CD8-positive, alpha-beta memory T cell (primary cell): ENCODE data around the gene CETN2. TPM values are rescaled to one million over a fixed set of nuclear protein-coding genes. Genes with fewer than 3 reads are reported as not detected.
"Not testable (repeated sequence)": the region's sequence is repeated elsewhere in the genome, so short reads cannot be mapped to it uniquely, and the experiment has no call there.

Experiments used
- CTCF ChIA-PET: fragments of 350-600 bp; sonication (Branson Sonifier 250); formaldehyde crosslinking; loops from one replicate; lab custom pipeline; 2021; ENCODE audit warnings: antibody characterized with exemption; lab: Charles Lee
- POLR2A ChIA-PET: fragments of 350-600 bp; sonication (Branson Sonifier 250); formaldehyde crosslinking; loops from one replicate; lab custom pipeline; 2021; ENCODE audit warnings: antibody characterized with exemption; lab: Charles Lee
- DNase-seq, 5 donors: peaks; one replicate each; pipeline versions ENCODE4 v3.0.0 to v3.0.0-alpha.2; 2020 to 2022; ENCODE audit warnings: mixed read lengths in 1 of 5
- H3K27ac ChIP-seq: one replicate; pipeline ENCODE4 v1.7.0; 2013; ENCODE audit warnings: low read depth, mild to moderate bottlenecking, low read length, moderate library complexity
- H3K27me3 ChIP-seq: 2 replicates; pipeline ENCODE4 v1.7.0; 2013; ENCODE audit warnings: low read length, mild to moderate bottlenecking; ENCODE audit not compliant: insufficient read depth, poor library complexity, severe bottlenecking
- H3K36me3 ChIP-seq: 2 replicates; pipeline ENCODE4 v1.7.0; 2013; ENCODE audit warnings: mild to moderate bottlenecking, low read length, moderate library complexity; ENCODE audit not compliant: insufficient read depth
- H3K4me1 ChIP-seq: 2 replicates; pipeline ENCODE4 v1.7.0; 2013; ENCODE audit warnings: mild to moderate bottlenecking, low read length, moderate library complexity; ENCODE audit not compliant: insufficient read depth
- H3K4me3 ChIP-seq: 2 replicates; pipeline ENCODE4 v1.7.0; 2013; ENCODE audit warnings: mild to moderate bottlenecking, low read length
- H3K9me3 ChIP-seq: 2 replicates; pipeline ENCODE4 v1.7.0; 2013; ENCODE audit warnings: mild to moderate bottlenecking, low read length
- H3K27ac Mint-ChIP-seq, 8 donors: one replicate each; pipeline ENCODE4 v1.8.0; 2020 to 2021; ENCODE audit warnings: mixed read lengths in 8 of 8, mild to moderate bottlenecking in 6 of 8, inconsistent platforms in 3 of 8, moderate library complexity in 3 of 8
- H3K27me3 Mint-ChIP-seq, 2 donors: one replicate each; pipeline ENCODE4 v1.8.0; 2020 to 2021; ENCODE audit warnings: mixed read lengths in 2 of 2, mild to moderate bottlenecking in 1 of 2, moderate library complexity in 1 of 2
- H3K36me3 Mint-ChIP-seq, 3 donors: one replicate each; pipeline ENCODE4 v1.8.0; 2020 to 2021; ENCODE audit warnings: mixed read lengths in 3 of 3, inconsistent platforms in 1 of 3, mild to moderate bottlenecking in 1 of 3
- H3K4me1 Mint-ChIP-seq, 3 donors: one replicate each; pipeline ENCODE4 v1.8.0; 2020 to 2021; ENCODE audit warnings: mixed read lengths in 3 of 3, inconsistent platforms in 1 of 3, mild to moderate bottlenecking in 1 of 3
- H3K4me3 Mint-ChIP-seq, 7 donors: one replicate each; pipeline ENCODE4 v1.8.0; 2020 to 2021; ENCODE audit warnings: mixed read lengths in 7 of 7, mild to moderate bottlenecking in 6 of 7, moderate library complexity in 4 of 7, inconsistent platforms in 2 of 7
- H3K9me3 Mint-ChIP-seq, 5 donors: one replicate each; pipeline ENCODE4 v1.8.0; 2020 to 2022; ENCODE audit warnings: mixed read lengths in 5 of 5, mild to moderate bottlenecking in 3 of 5, moderate library complexity in 2 of 5, inconsistent platforms in 1 of 5
- polyA plus RNA-seq: library from polyadenylated mRNA; unstranded; fragments of 300-500 nt; fragmentation: Illumina TruSeq; gene quantifications from one replicate; pipeline ENCODE4 v1.2.3, GENCODE V29; 2021
- total RNA-seq, 2 experiments: library from RNA; stranded (reverse); gene quantifications; one replicate each; pipeline ENCODE4 v1.2.3, GENCODE V29; 2021

The CETN2 gene
- total and polyA plus RNA-seq, 3 experiments from 2014 or later = 12.5 to 29.0 (median 15.4) TPM

DNA sequence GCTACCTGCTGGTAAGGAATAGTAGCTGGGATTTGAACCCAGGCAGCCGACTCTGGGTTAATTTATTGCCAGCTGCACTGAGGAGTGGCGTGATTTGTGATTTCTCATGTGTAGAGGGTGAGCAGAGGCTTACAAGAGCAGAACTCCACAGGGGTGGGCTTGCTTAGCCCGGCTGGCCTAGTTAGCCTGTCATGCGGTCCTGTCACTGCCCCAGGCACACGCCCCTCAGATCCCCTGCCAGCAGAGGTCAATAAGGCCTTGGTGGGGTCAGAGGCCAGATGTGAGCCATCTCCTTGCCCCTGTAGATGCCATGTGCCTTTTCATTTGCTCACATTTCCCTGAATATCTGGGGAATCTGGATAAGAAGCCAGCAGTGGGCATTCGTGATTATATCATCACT, 13.7 kb upstream of the CETN2 start:
- Mint-ChIP-seq H3K27me3 (peaks cover 0 to 8% of the 10 kb centered on the region in 2 donors), H3K36me3 (peaks cover 0 to 40% (median 0%) of the 10 kb centered on the region in 3 donors), H3K4me3 (no peak overlapping the region), H3K4me1 (peaks cover 0 to 8% (median 0%) of the 10 kb centered on the region in 3 donors), H3K9me3 (no peaks in the 10 kb centered on the region), H3K27ac (no peak overlapping the region)
- Histone ChIP-seq H3K27ac (no peak overlapping the region), H3K4me3 (no peak overlapping the region), H3K9me3 (no peaks in the 10 kb centered on the region), H3K4me1 (no peaks in the 10 kb centered on the region), H3K27me3 (no peaks in the 10 kb centered on the region), H3K36me3 (no peaks in the 10 kb centered on the region)
- ChIA-PET POLR2A (no interaction called here), CTCF (no interaction called here)
- DNase-seq = no peak

DNA sequence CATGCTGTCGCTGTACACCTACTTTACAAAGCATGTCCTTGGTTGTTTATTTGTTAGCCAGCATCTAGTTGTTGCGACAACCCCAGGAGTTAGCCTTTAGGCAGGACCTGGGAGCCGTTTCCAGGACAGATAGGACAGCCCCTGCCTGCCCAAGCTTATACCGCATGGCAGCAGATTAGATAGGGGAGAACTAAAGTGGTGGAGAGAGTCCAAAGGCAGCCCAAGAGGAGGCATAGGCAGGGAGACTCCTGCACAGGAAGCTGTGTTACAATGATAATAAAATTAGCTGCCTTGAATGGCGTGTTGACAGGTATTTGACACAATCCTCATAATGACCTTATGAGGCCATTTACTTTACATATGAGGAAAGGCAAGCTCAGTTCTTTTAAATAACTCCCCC, 13.3 kb upstream of the CETN2 start:
- Mint-ChIP-seq H3K4me3 (no peak overlapping the region), H3K9me3 (peaks cover 0 to 1% (median 0%) of the 10 kb centered on the region in 5 donors), H3K27ac (no peak overlapping the region), H3K4me1 (peaks cover 0 to 10% (median 0%) of the 10 kb centered on the region in 3 donors), H3K27me3 (peaks cover 0 to 8% of the 10 kb centered on the region in 2 donors), H3K36me3 (peaks cover 0 to 36% (median 0%) of the 10 kb centered on the region in 3 donors)
- Histone ChIP-seq H3K27ac (no peak overlapping the region), H3K9me3 (no peaks in the 10 kb centered on the region), H3K4me3 (no peak overlapping the region), H3K27me3 (no peaks in the 10 kb centered on the region), H3K4me1 (no peaks in the 10 kb centered on the region), H3K36me3 (no peaks in the 10 kb centered on the region)
- DNase-seq = no peak
- ChIA-PET CTCF (no interaction called here), POLR2A (no interaction called here)

DNA sequence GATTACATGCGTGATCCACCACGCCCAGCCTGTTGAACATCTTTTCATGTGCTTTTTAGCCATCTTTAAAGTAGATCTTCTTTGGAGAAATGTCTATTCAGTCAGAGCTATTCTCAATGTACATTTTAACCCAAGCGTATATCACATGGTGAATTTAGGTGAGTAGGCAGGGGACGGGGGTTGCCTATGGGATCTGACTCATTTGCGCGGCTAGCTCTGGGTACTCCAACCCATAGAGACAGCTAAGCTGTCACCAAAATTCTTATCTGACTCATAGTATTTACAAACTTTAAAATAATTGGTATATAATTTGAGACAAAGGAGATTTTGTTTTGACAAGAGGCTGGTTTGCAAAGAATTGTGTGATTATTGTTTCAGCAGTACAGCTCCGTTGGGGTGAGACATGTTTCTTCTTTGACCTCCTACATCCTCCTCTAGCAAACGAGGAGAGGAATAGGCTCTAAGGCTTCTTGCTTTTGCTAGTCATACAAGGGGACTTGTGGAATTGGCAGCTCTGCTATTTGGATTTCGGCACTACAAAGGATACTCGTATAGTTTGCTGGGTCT, 12.3 kb upstream of the CETN2 start:
- peaks cover 0 to 8% of the 10 kb centered on the region in 2 donors for H3K27me3 Mint-ChIP-seq
- H3K9me3 Mint-ChIP-seq = peaks cover 0 to 1% (median 0%) of the 10 kb centered on the region in 5 donors
- H3K27ac Mint-ChIP-seq = no peak overlapping the region
- no peaks in the 10 kb centered on the region for H3K4me1 ChIP-seq
- H3K36me3 ChIP-seq = no peaks in the 10 kb centered on the region
- peaks cover 0 to 19% (median 8%) of the 10 kb centered on the region in 3 donors for H3K4me1 Mint-ChIP-seq
- DNase-seq = no peak
- H3K36me3 Mint-ChIP-seq = peaks cover 0 to 27% (median 0%) of the 10 kb centered on the region in 3 donors
- H3K4me3 Mint-ChIP-seq = no peak overlapping the region
- ChIA-PET POLR2A (no interaction called here), CTCF (interaction anchor here (1.4 kb wide), 1 partner anchor 11 kb away, joined by 4 read pairs; no protein-coding TSS in a partner anchor)
- H3K27me3 ChIP-seq = no peaks in the 10 kb centered on the region
- H3K4me3 ChIP-seq = no peak overlapping the region
- H3K9me3 ChIP-seq = no peaks in the 10 kb centered on the region
- H3K27ac ChIP-seq = no peak overlapping the region

DNA sequence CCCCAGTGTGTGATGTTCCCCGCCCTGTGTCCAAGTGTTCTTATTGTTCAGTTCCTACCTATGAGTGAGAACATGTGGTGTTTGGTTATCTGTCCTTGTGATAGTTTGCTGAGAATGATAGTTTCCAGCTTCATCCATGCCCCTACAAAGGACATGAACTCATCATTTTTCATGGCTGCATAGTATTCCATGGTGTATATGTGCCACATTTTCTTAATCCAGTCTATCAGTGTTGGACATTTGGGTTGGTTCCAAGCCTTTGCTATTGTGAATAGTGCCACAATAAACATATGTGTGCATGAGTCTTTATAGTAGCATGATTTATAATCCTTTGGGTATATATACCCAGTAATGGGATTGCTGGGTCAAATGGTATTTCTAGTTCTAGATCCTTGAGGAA, 4.9 kb upstream of the CETN2 start:
- Mint-ChIP-seq H3K4me1 (peaks cover 18 to 50% (median 31%) of the 10 kb centered on the region in 3 donors), H3K36me3 (peaks cover 0 to 21% (median 4%) of the 10 kb centered on the region in 3 donors)
- H3K27me3 Mint-ChIP-seq, H3K4me3 ChIP-seq, H3K27ac ChIP-seq, H3K9me3 ChIP-seq, H3K4me3 Mint-ChIP-seq, POLR2A ChIA-PET, H3K4me1 ChIP-seq, H3K27ac Mint-ChIP-seq, DNase-seq, H3K27me3 ChIP-seq, H3K36me3 ChIP-seq, H3K9me3 Mint-ChIP-seq, CTCF ChIA-PET: not testable (repeated sequence)

DNA sequence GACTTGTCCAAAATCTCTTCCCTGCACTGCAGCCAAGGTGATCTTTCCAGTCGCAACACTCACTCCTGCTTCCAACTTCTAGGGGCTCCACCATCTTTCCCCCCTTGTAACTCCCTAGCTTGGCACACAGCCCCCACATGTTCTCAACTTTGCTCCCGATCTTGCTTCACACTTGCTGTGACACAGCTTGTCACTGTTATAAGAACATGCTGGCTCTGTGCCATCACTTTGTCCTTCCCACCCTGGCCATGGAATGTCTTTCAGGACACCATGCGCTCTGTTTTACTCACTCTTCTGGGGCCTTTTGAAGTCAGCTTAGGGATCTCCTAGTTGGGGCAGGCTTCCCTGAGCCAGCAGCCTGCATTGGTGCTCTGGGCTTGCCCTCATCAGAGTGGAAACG, 2.8 kb upstream of the CETN2 start:
- Mint-ChIP-seq H3K4me3 (peak overlapping the region in 2 of 7 donors; percentile 9 to 39), H3K27me3 (peaks cover 0 to 4% of the 10 kb centered on the region in 2 donors), H3K4me1 (peaks cover 23 to 47% (median 35%) of the 10 kb centered on the region in 3 donors), H3K9me3 (no peaks in the 10 kb centered on the region), H3K27ac (no peak overlapping the region), H3K36me3 (peaks cover 0 to 24% (median 4%) of the 10 kb centered on the region in 3 donors)
- CTCF ChIA-PET = no interaction called here
- H3K27me3 ChIP-seq = no peaks in the 10 kb centered on the region
- H3K36me3 ChIP-seq = no peaks in the 10 kb centered on the region
- H3K4me1 ChIP-seq = peaks cover 13% of the 10 kb centered on the region
- DNase-seq = no peak
- POLR2A ChIA-PET = no interaction called here
- H3K27ac ChIP-seq = no peak overlapping the region
- no peak overlapping the region for H3K4me3 ChIP-seq
- no peaks in the 10 kb centered on the region for H3K9me3 ChIP-seq

DNA sequence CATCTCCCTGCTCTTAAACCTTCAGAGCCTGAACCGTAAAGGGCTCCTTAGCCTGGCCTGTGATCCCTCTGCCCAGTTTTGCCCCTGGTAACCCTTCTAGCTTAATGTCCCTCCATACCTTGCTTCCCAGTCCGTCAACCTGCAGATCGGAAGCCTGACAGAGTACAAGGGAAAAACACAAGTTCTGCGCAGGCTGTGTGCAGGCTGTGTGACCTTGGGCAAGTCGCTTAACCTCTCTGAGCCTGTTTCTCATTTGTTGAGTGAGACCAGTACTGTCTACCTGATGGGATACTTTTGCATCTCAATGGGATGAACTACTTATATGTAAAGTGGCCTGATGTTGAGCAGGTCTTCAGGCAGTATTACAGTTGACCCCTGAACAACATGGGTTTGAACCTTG, 2.0 kb upstream of the CETN2 start:
- H3K36me3 ChIP-seq = no peaks in the 10 kb centered on the region
- peak overlapping the region in 6 of 7 donors; percentile 12 to 89 (median 56) for H3K4me3 Mint-ChIP-seq
- POLR2A ChIA-PET = no interaction called here
- no peak for DNase-seq
- peaks cover 0 to 4% of the 10 kb centered on the region in 2 donors for H3K27me3 Mint-ChIP-seq
- H3K27ac Mint-ChIP-seq = peak overlapping the region in 2 of 8 donors; percentile 39 to 73
- CTCF ChIA-PET = interaction anchor here (1.0 to 1.7 kb wide), 2 partner anchors 8 to 10 kb away, joined by 3 to 4 read pairs; no protein-coding TSS in a partner anchor
- H3K9me3 ChIP-seq = no peaks in the 10 kb centered on the region
- no peak overlapping the region for H3K27ac ChIP-seq
- H3K36me3 Mint-ChIP-seq = peaks cover 0 to 30% (median 4%) of the 10 kb centered on the region in 3 donors
- H3K9me3 Mint-ChIP-seq = no peaks in the 10 kb centered on the region
- H3K4me1 Mint-ChIP-seq = peaks cover 23 to 42% (median 29%) of the 10 kb centered on the region in 3 donors
- no peak overlapping the region for H3K4me3 ChIP-seq
- peaks cover 13% of the 10 kb centered on the region for H3K4me1 ChIP-seq
- no peaks in the 10 kb centered on the region for H3K27me3 ChIP-seq

DNA sequence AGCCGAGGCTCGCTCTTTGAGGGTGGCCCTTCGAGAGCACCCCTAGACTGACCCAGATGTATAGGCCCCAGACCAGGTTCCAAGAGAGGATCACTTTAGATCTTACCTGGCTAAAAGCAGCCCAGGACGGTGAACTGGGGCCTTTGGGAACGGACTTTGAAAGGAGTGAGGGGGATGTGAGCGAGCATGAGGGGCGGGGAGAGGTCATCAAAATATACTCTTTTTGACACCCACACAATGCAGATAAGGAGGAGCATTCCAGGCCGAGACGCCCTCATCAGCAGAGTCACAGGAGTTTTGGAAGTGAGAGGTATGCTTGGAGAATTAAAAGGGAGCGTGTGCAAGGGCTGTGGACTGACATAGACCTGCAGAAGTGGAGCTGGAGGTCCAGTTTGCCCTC, 834 bp upstream of the CETN2 start:
- peak overlapping the region; percentile 76 for H3K4me3 ChIP-seq
- no peaks in the 10 kb centered on the region for H3K36me3 ChIP-seq
- peaks cover 13% of the 10 kb centered on the region for H3K4me1 ChIP-seq
- H3K27ac Mint-ChIP-seq = peak overlapping the region in 7 of 8 donors; percentile 86 to 98 (median 96)
- DNase-seq = no peak
- H3K9me3 ChIP-seq = no peaks in the 10 kb centered on the region
- POLR2A ChIA-PET = no interaction called here
- peak overlapping the region; percentile 70 for H3K27ac ChIP-seq
- H3K4me1 Mint-ChIP-seq = peaks cover 23 to 42% (median 29%) of the 10 kb centered on the region in 3 donors
- peak overlapping the region; percentile 89 to 97 (median 93) for H3K4me3 Mint-ChIP-seq
- no peaks in the 10 kb centered on the region for H3K9me3 Mint-ChIP-seq
- peaks cover 0 to 4% of the 10 kb centered on the region in 2 donors for H3K27me3 Mint-ChIP-seq
- no peaks in the 10 kb centered on the region for H3K27me3 ChIP-seq
- H3K36me3 Mint-ChIP-seq = peaks cover 0 to 34% (median 4%) of the 10 kb centered on the region in 3 donors
- CTCF ChIA-PET = interaction anchor here (1.7 kb wide), 1 partner anchor 11 kb away, joined by 4 read pairs; no protein-coding TSS in a partner anchor

DNA sequence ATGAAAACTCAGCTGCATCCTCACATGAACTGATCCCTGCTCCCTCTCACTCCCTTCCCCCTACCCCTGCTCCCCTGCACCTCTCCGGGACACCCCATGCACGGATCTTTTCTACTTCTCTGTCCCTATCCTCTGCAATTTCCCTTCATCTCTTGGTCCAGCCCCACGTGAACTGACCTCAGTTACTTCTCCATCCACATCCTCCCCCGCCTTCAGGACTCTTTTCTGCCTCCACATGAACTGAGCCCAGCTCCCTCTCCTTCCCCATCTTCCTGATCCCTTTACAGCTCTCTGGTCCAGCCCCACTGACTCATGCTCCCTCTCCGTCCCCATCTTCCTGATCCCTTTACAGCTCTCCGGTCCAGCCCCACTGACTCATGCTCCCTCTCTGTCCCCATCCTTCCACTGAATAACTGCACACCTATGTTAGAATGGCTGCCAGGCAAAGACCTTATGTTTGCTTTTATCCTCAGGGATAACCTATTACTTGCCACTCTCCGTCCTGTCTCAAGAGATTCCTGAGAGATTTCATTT, 5.6 kb downstream of the CETN2 start:
- Histone ChIP-seq H3K27ac (no peak overlapping the region), H3K27me3 (no peaks in the 10 kb centered on the region), H3K36me3 (no peaks in the 10 kb centered on the region), H3K4me3 (no peak overlapping the region), H3K9me3 (no peaks in the 10 kb centered on the region), H3K4me1 (peaks cover 3% of the 10 kb centered on the region)
- Mint-ChIP-seq H3K4me3 (no peak overlapping the region), H3K9me3 (no peaks in the 10 kb centered on the region), H3K27ac (no peak overlapping the region), H3K27me3 (peaks cover 11 to 13% of the 10 kb centered on the region in 2 donors), H3K4me1 (peaks cover 0 to 1% (median under 1%) of the 10 kb centered on the region in 3 donors), H3K36me3 (peaks cover 0 to 14% (median 0%) of the 10 kb centered on the region in 3 donors)
- DNase-seq = no peak
- CTCF ChIA-PET = no interaction called here
- POLR2A ChIA-PET = no interaction called here
